ENCODE results near the gene ACOXL. TPM values are rescaled to one million over a fixed set of nuclear protein-coding genes. Genes with fewer than 3 reads are reported as not detected.

The ACOXL gene
- polyA plus RNA-seq, 5 donors = 4.7 to 7.5 (median 5.6) TPM

DNA sequence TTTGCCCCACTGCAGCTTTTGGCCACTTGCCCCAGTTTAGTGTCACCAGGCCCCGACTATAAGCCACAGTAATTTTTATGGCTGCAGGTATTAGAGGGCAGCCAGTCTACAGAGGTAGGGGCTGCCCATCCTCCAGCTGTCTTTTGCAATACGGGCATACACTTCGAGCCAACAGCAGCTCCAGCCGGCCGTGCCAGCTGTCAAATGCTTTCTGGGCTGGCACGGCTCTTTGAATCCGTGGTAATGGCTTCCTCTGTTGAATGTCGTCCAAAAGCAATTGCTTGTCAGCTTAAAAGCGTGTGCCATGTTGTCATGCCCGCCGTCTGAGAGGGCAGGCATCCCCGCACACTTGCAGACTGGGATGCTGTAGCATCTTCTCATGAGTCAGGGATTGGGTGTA is 429.6 kb downstream of the ACOXL start:
- DNase-seq = no peak

DNA sequence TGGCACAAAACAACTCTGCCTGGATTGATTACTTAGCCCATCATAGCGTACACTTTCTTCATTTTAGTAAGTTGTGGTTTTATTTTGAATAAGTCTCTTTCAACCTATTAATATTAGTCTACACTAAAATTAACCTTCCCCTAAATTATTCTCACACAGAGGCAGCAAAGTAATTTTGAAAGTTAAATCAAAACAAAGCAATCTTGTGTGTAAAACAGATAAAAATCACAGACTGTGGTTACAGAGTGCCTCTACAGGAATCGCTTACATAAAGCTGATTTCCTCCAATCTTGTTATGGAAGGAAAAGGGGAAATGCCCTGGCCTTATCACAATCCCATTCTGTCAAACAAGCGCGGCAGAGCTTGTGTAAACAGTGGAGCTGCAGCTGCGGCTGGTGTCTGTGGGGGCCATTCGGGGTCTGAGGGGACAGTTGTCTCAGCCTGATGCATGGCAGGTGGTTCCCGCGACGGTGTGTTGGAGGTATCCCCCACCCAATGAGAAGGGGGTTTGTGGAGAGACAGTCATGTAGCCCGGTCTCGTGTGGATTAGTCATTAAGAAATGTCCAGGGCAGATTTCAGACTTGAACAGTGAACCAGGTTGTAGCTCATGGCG is 430.5 kb downstream of the ACOXL start:
- DNase-seq = no peak

DNA sequence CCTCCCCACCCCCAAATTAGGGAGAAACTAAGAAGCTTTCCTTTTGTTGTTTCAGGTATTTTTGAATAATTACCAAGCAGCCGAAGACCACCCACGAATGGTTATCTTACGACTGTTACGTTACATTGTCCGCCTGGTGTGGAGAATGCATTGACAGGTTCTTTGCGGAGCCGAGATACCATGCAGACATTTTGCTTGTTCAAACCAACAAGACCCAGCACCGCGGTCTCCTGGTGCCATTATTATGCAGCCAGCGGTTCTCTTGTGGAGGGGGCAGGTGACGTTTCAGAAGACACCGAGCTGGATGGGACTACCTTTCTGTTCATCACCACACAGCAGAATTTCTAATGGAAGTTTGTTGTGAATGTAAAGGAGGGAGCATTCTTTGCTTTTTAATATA is 431.7 kb downstream of the ACOXL start:
- DNase-seq = no peak

DNA sequence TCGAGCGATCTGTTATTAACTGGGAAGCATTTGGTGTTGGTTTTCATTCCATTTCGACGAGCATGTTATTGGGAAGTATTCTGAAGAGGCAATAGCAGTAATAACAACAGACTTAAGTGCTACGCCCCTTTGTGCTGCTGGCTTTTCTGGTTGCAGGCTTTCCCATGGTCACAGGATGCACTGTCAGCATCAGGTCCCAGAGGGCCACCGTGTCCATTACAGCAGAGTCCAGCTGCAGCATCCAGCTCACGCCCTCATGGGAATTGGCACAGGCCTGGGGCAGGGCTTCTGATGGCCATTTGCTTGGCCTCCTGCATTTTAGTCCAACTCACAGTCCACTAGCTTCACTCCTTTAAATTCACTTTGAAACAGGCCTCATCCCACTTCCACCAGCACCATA is 432.7 kb downstream of the ACOXL start:
- no peak for DNase-seq

GRCh38 chr2:111166115-111166514 is 433.7 kb downstream of the ACOXL start:
- DNase-seq = no peak

- no peak for DNase-seq
Observed at GRCh38 chr2:111167076-111167862, 434.9 kb downstream of the ACOXL start.

- no peak for DNase-seq
Observed at GRCh38 chr2:111167863-111168162, 435.4 kb downstream of the ACOXL start.

Other genes starting within 250 kb of the ACOXL start
- 10 to 100 TPM; 36.6 to 45.4 (median 43.9) TPM for gene RGPD6, start 155.4 kb upstream of the ACOXL start, polyA plus RNA-seq (ENCODE audit: insufficient read depth in 1 of 5, insufficient read length in 5 of 5, low replicate concordance in 1 of 5)
- 10 to 100 TPM; 14.5 to 46.1 (median 28.9) TPM for gene BUB1, start 54.5 kb upstream of the ACOXL start, polyA plus RNA-seq (ENCODE audit: insufficient read depth in 1 of 5, insufficient read length in 5 of 5, low replicate concordance in 1 of 5)

All from right lung (tissue), 5 donors.